ENCODE measurements around the gene UBE2R2. TPM values are rescaled to one million over a fixed set of nuclear protein-coding genes. Genes with fewer than 3 reads are reported as not detected.

UBE2R2 gene
- polyA plus RNA-seq, 3 donors = 64.7 to 71.9 (median 69.5) TPM

Other genes starting within 250 kb of the UBE2R2 start
- 1 to 10 TPM; 1.1 to 2.6 (median 1.5) TPM for gene PRSS3, start 21.6 kb upstream of the UBE2R2 start, polyA plus RNA-seq (ENCODE audit: insufficient read length in 3 of 3)
- gene UBAP2, start 231.7 kb downstream of the UBE2R2 start, polyA plus RNA-seq (ENCODE audit: insufficient read length in 3 of 3) = 10 to 100 TPM; 34.2 to 37.8 (median 37.7) TPM